Measurements from ENCODE around the gene CACNA1B.

CACNA1B gene

DNA sequence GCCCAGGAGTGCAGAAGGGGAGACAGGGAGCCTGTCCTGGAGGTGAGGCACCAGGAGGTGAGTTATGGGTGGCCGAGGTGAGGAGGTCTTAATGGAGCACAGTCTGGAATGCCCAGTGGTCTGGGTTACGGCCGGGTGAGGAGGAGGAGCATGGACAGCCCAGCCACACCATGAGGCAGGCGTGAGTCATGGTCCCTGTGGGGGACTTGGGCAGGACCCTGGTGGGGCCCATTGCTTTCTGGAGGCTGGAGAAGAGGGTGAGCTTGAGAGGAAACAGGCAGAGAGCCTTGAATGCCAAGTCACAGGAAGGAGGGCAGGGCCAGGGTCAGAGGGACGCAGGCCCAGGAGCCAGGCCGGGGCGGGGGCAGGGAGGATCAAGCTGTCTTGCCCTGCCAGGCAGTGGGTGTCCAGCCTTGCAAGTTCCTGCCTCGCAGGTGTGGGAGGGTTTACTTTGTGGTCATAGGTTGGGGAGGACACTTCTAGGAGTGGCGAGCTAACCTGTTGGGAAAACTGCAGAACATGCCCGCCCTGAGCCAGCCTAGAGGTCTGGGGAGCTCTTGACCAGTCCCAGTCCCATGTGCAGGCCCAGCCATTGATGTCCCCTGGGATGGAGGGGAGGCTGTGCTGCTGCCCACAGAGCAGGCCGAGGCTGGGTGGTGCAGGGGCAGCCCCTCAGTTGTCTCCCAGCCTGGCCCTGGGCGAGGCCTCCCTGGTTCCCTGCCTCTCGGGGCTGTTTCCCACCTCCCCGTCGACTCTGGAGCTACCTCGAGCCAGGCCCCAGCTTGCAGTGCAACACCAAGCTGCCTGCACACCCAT lies 2.8 kb downstream of the CACNA1B start:
- no peak for TF ChIP-seq TCF12 (IDR thresholded peaks at IDR 0.05; ENCODE audit: low read depth)
- TF ChIP-seq MAX (IDR thresholded peaks at IDR 0.05): no peak
- no peak for TF ChIP-seq RAD21 (IDR thresholded peaks at IDR 0.05; ENCODE audit: low read depth)
- TF ChIP-seq NFIC (IDR thresholded peaks at IDR 0.05): no peak
- no peak for TF ChIP-seq FOXM1 (IDR thresholded peaks at IDR 0.05; ENCODE audit: borderline replicate concordance, low read depth)
- TF ChIP-seq, protein P1, sequence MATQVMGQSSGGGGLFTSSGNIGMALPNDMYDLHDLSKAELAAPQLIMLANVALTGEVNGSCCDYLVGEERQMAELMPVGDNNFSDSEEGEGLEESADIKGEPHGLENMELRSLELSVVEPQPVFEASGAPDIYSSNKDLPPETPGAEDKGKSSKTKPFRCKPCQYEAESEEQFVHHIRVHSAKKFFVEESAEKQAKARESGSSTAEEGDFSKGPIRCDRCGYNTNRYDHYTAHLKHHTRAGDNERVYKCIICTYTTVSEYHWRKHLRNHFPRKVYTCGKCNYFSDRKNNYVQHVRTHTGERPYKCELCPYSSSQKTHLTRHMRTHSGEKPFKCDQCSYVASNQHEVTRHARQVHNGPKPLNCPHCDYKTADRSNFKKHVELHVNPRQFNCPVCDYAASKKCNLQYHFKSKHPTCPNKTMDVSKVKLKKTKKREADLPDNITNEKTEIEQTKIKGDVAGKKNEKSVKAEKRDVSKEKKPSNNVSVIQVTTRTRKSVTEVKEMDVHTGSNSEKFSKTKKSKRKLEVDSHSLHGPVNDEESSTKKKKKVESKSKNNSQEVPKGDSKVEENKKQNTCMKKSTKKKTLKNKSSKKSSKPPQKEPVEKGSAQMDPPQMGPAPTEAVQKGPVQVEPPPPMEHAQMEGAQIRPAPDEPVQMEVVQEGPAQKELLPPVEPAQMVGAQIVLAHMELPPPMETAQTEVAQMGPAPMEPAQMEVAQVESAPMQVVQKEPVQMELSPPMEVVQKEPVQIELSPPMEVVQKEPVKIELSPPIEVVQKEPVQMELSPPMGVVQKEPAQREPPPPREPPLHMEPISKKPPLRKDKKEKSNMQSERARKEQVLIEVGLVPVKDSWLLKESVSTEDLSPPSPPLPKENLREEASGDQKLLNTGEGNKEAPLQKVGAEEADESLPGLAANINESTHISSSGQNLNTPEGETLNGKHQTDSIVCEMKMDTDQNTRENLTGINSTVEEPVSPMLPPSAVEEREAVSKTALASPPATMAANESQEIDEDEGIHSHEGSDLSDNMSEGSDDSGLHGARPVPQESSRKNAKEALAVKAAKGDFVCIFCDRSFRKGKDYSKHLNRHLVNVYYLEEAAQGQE (IDR thresholded peaks at IDR 0.05; ENCODE audit: low read depth): no peak
- TF ChIP-seq YY1 (IDR thresholded peaks at IDR 0.05; ENCODE audit: low read depth): no peak
- no peak for TF ChIP-seq EP300 (IDR thresholded peaks at IDR 0.05; ENCODE audit: borderline replicate concordance)
- no peak for TF ChIP-seq CREB1 (IDR thresholded peaks at IDR 0.05; ENCODE audit: low read depth)
- no peak for TF ChIP-seq TEAD4 (IDR thresholded peaks at IDR 0.05)

DNA sequence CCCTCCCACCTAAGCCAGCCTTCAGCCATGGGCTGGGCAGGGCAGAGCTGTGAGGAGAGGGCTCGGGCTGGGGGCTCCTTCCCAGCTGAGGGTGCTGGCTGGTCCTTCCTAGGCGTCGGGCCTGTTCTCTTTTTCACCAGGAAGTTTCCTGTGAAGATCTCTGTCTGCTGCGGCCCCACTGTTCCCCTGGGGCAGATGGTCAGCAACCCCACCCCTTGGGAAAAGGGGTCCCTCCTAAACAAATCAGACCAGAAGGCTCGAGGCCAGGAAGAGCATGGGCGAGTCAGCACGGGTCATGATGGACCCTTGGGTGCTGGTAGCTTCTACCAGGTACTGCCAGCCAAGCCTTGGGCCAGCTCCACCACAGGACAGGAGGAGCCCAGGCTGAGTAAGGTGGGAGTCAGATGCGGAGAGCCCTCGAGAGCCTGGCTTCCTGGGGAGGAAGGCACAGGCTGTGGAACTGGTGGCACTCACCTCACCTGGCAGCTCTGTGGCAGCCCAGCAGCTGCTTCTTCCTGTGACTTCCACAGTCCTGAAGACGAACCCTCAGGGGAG lies 3.5 kb downstream of the CACNA1B start:
- TF ChIP-seq TCF12 (IDR thresholded peaks at IDR 0.05; ENCODE audit: low read depth) (no peak), TAF1 (IDR thresholded peaks at IDR 0.05; ENCODE audit: low read depth) (no peak), FOXM1 (IDR thresholded peaks at IDR 0.05; ENCODE audit: borderline replicate concordance, low read depth) (no peak), YY1 (IDR thresholded peaks at IDR 0.05; ENCODE audit: low read depth) (no peak), ZBTB7A (IDR thresholded peaks at IDR 0.05; ENCODE audit: low read depth) (no peak), RAD21 (IDR thresholded peaks at IDR 0.05; ENCODE audit: low read depth) (no peak), EP300 (IDR thresholded peaks at IDR 0.05; ENCODE audit: borderline replicate concordance) (no peak), MAX (IDR thresholded peaks at IDR 0.05) (no peak), EGR1 (IDR thresholded peaks at IDR 0.05) (no peak), NFIC (IDR thresholded peaks at IDR 0.05) (no peak)
- TF ChIP-seq, protein P2, sequence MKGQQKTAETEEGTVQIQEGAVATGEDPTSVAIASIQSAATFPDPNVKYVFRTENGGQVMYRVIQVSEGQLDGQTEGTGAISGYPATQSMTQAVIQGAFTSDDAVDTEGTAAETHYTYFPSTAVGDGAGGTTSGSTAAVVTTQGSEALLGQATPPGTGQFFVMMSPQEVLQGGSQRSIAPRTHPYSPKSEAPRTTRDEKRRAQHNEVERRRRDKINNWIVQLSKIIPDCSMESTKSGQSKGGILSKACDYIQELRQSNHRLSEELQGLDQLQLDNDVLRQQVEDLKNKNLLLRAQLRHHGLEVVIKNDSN (IDR thresholded peaks at IDR 0.05): no peak

DNA sequence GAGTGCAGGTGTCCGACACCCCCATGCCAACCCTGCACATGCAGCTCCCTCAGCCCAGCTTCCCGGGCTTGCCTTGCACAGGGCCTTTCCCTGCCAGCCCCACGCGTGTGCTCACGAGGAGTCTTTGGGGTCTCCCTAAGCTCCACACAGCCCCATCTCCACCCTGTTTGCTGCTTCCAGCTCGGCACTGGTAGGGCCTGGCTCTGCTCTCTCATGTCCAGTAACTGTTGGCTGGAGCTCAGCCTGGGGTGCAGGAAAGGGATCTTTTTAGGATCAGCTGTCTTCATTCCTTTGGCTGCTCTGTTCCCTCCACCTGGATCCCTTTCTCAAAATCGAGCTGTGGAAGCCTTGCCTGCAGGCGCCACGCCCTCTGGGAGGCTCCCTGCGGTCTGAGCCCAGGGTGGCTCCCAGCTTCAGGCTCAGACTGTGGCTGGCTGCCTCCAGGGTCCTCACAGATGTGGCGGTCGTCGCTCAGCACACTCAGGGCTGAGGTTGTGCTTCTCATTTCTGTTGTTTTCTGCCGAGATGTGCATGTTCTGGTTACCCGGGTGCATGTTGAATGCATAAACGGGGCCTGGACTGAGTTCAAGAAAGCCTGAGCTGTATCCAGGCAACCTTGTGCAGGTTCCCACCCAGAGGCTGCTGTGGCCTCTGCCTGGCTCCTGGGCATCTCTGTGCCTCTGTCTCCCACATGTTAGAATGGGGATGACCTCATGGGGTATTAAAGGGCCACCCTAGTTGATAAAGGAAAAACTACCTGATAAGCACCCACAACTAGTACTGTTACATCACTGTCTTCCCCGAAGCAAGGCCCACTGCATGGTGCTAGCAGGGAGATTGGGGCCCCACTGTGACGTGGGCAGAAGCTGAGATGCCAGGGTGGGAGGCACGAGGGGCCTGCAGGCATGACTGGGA lies 4.3 kb downstream of the CACNA1B start:
- TF ChIP-seq EGR1 (IDR thresholded peaks at IDR 0.05) (no peak), CEBPB (IDR thresholded peaks at IDR 0.05) (no peak), TCF12 (IDR thresholded peaks at IDR 0.05; ENCODE audit: low read depth) (no peak), EP300 (IDR thresholded peaks at IDR 0.05; ENCODE audit: borderline replicate concordance) (no peak), FOXM1 (IDR thresholded peaks at IDR 0.05; ENCODE audit: borderline replicate concordance, low read depth) (no peak), RAD21 (IDR thresholded peaks at IDR 0.05; ENCODE audit: low read depth) (no peak), NFIC (IDR thresholded peaks at IDR 0.05) (no peak), MAX (IDR thresholded peaks at IDR 0.05) (no peak), CREB1 (IDR thresholded peaks at IDR 0.05; ENCODE audit: low read depth) (no peak), TEAD4 (IDR thresholded peaks at IDR 0.05) (no peak), YY1 (IDR thresholded peaks at IDR 0.05; ENCODE audit: low read depth) (no peak), TAF1 (IDR thresholded peaks at IDR 0.05; ENCODE audit: low read depth) (no peak), ZBTB7A (IDR thresholded peaks at IDR 0.05; ENCODE audit: low read depth) (no peak)
- TF ChIP-seq, protein P1 (IDR thresholded peaks at IDR 0.05; ENCODE audit: low read depth): no peak
- TF ChIP-seq, protein P2 (IDR thresholded peaks at IDR 0.05): no peak

DNA sequence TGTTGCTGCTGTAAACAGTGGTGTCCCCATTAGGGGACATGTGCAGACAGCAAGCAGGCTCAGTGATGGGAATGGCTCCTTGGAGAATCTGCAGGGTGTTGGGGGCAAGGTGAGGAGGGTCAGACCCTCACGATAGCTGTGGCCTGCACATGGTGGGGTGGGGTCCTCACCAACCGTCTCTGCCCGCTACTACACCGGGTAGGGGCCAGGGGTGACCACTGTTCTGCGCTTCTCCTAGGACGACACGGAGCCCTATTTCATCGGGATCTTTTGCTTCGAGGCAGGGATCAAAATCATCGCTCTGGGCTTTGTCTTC lies 4.9 kb downstream of the CACNA1B start:
- TF ChIP-seq YY1 (IDR thresholded peaks at IDR 0.05; ENCODE audit: low read depth): no peak
- TF ChIP-seq, protein P1 (IDR thresholded peaks at IDR 0.05; ENCODE audit: low read depth): no peak
- TF ChIP-seq TEAD4 (IDR thresholded peaks at IDR 0.05): no peak

Data from Ishikawa (cell line).